HEK293 (cell line): Measurements from ENCODE around the gene ZHX3.
A peak's percentile ranks its signal among the peaks of the same experiment; 100 is the strongest.

Experiments used
- CTCF ChIA-PET: fragments of 350-600 bp; formaldehyde crosslinking; extraction: SDS; loops from one replicate; lab custom pipeline; 2021; ENCODE audit warnings: antibody characterized with exemption; lab: Yijun Ruan, JAX
- POLR2A ChIA-PET: fragments of 300-600 bp; formaldehyde crosslinking; extraction: SDS; loops from one replicate; lab custom pipeline; 2020; ENCODE audit warnings: antibody characterized with exemption, inconsistent platforms; lab: Yijun Ruan, JAX
- H3K27ac ChIP-seq: fragments of 200-500 bp; sonication (Bioruptor generic); 2 replicates; pipeline ENCODE4 v1.5.1; 2014; ENCODE audit warnings: low read depth, low read length, control low read depth, inconsistent platforms; ENCODE audit errors: extremely low read depth
- H3K36me3 ChIP-seq, 2 experiments: fragments of 200-500 bp in 1 of 2; sonication (Bioruptor generic) in 1 of 2; 1 replicate in 1 of 2; 2 replicates in 1 of 2; pipeline ENCODE4 v1.5.1; 2014 to 2017; ENCODE audit warnings: inconsistent platforms in 2 of 2, low read length in 2 of 2; ENCODE audit not compliant: control insufficient read depth in 2 of 2, insufficient read depth in 1 of 2
- H3K4me1 ChIP-seq: fragments of 200-500 bp; sonication (Bioruptor generic); 2 replicates; pipeline ENCODE4 v1.5.1; 2014; ENCODE audit warnings: mild to moderate bottlenecking, low read length, inconsistent platforms; ENCODE audit not compliant: control insufficient read depth, insufficient read depth
- H3K4me3 ChIP-seq: 2 replicates; pipeline ENCODE4 v1.5.1; 2011; ENCODE audit warnings: low read depth, mild to moderate bottlenecking, control low read depth, low read length, moderate library complexity
- H3K9me3 ChIP-seq: fragments of 200-500 bp; sonication (Bioruptor generic); 2 replicates; pipeline ENCODE4 v1.5.1; 2014; ENCODE audit warnings: low read depth, low read length, inconsistent platforms; ENCODE audit not compliant: control insufficient read depth, insufficient read depth
- BCL11A ChIP-seq: fragments of 450-650 bp; formaldehyde crosslinking; IDR thresholded peaks from 2 replicates; pipeline ENCODE4 v1.5.1; 2016; ENCODE audit warnings: low read depth, missing biosample characterization, missing genetic modification characterization
- GLI2 ChIP-seq: fragments of 450-650 bp; formaldehyde crosslinking; IDR thresholded peaks from 2 replicates; pipeline ENCODE4; 2017; ENCODE audit warnings: missing biosample characterization, missing genetic modification characterization, low read depth, borderline replicate concordance
- HOXA7 ChIP-seq: sonication (generic); formaldehyde crosslinking; IDR thresholded peaks from 2 replicates; pipeline ENCODE4 v1.8.1; 2022; ENCODE audit warnings: missing genetic modification reagents, borderline replicate concordance
- KLF10 ChIP-seq: fragments of 450-650 bp; IDR thresholded peaks from 2 replicates; pipeline ENCODE4 v1.5.1; 2018; ENCODE audit warnings: missing biosample characterization, mild to moderate bottlenecking, missing genetic modification characterization
- PRDM1 ChIP-seq: fragments of 450-650 bp; formaldehyde crosslinking; IDR thresholded peaks from 2 replicates; pipeline ENCODE4; 2016; ENCODE audit warnings: missing biosample characterization, missing genetic modification characterization
- PRDM4 ChIP-seq: fragments of 450-650 bp; formaldehyde crosslinking; IDR thresholded peaks from 2 replicates; pipeline ENCODE4 v1.5.1; 2017; ENCODE audit warnings: missing biosample characterization, missing genetic modification characterization
- PRDM6 ChIP-seq: fragments of 450-650 bp; formaldehyde crosslinking; IDR thresholded peaks from 2 replicates; pipeline ENCODE4 v1.5.1; 2017; ENCODE audit warnings: missing biosample characterization, missing genetic modification characterization
- YY1 ChIP-seq: fragments of 450-650 bp; formaldehyde crosslinking; IDR thresholded peaks from 2 replicates; pipeline ENCODE4 v1.5.1; 2018; ENCODE audit warnings: missing biosample characterization, missing genetic modification characterization
- ZBTB20 ChIP-seq: fragments of 450-650 bp; formaldehyde crosslinking; IDR thresholded peaks from 2 replicates; pipeline ENCODE4 v1.5.1; 2016; ENCODE audit warnings: missing biosample characterization, missing genetic modification characterization
- ZBTB26 ChIP-seq: fragments of 450-650 bp; formaldehyde crosslinking; optimal IDR thresholded peaks from 2 replicates; pipeline ENCODE3; 2016; ENCODE audit warnings: missing biosample characterization, mild to moderate bottlenecking, missing genetic modification characterization
- ZFP41 ChIP-seq: fragments of 450-650 bp; formaldehyde crosslinking; IDR thresholded peaks from 2 replicates; pipeline ENCODE4 v1.5.1; 2016; ENCODE audit warnings: missing biosample characterization, missing genetic modification characterization, borderline replicate concordance
- ZNF121 ChIP-seq: fragments of 450-650 bp; formaldehyde crosslinking; IDR thresholded peaks from 2 replicates; pipeline ENCODE4 v1.5.1; 2016; ENCODE audit warnings: missing biosample characterization, missing genetic modification characterization
- ZNF133 ChIP-seq: fragments of 450-650 bp; formaldehyde crosslinking; IDR thresholded peaks from 2 replicates; pipeline ENCODE4 v1.5.1; 2016; ENCODE audit warnings: missing biosample characterization, missing genetic modification characterization
- ZNF155 ChIP-seq: fragments of 450-650 bp; formaldehyde crosslinking; IDR thresholded peaks from 2 replicates; pipeline ENCODE4 v1.5.1; 2016; ENCODE audit warnings: missing biosample characterization, missing genetic modification characterization
- ZNF16 ChIP-seq: fragments of 450-650 bp; formaldehyde crosslinking; IDR thresholded peaks from 2 replicates; pipeline ENCODE4 v1.5.1; 2016; ENCODE audit warnings: low read depth, missing biosample characterization, missing genetic modification characterization
- ZNF174 ChIP-seq: fragments of 450-650 bp; formaldehyde crosslinking; IDR thresholded peaks from 2 replicates; pipeline ENCODE4 v1.5.0; 2017; ENCODE audit warnings: missing biosample characterization, mild to moderate bottlenecking, missing genetic modification characterization
- ZNF221 ChIP-seq: fragments of 450-650 bp; formaldehyde crosslinking; IDR thresholded peaks from 2 replicates; pipeline ENCODE4 v1.5.1; 2017; ENCODE audit warnings: missing biosample characterization, missing genetic modification characterization, borderline replicate concordance
- ZNF394 ChIP-seq: fragments of 450-650 bp; formaldehyde crosslinking; IDR thresholded peaks from 2 replicates; pipeline ENCODE4 v1.5.1; 2016; ENCODE audit warnings: missing biosample characterization, missing genetic modification characterization, mild to moderate bottlenecking, moderate library complexity, borderline replicate concordance
- ZNF398 ChIP-seq: fragments of 450-650 bp; formaldehyde crosslinking; IDR thresholded peaks from 2 replicates; pipeline ENCODE4 v1.5.1; 2017; ENCODE audit warnings: missing biosample characterization, missing genetic modification characterization
- ZNF654 ChIP-seq: fragments of 450-650 bp; formaldehyde crosslinking; IDR thresholded peaks from 2 replicates; pipeline ENCODE4 v1.5.1; 2016; ENCODE audit warnings: low read depth, missing biosample characterization, missing genetic modification characterization
- TF ChIP-seq, protein P1 (sequence below): fragments of 450-650 bp; formaldehyde crosslinking; IDR thresholded peaks from 2 replicates; pipeline ENCODE4 v1.5.1; 2016; ENCODE audit warnings: missing biosample characterization, missing genetic modification characterization

Gene ZHX3

DNA sequence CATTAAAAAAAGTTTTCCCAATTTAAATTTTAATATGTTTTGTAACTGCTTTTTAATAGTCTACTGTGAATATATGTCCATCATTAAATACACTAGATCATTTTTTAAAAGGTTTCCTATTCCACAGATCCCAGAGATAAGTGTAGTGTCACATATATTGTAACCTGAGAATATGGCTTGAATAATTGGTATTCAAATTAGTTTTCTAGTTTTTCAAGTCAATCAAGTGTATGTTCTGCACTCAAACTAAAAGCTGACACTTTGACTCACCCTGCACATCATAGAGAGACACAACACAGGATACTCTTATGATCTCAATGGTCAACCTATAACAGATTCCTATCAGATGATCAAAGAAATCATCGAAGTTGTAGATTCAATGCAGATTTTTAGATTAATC is 49.1 kb downstream of the ZHX3 start:
- no peaks in the 10 kb centered on the region for H3K9me3 ChIP-seq
- CTCF ChIA-PET: interaction anchor here (0.6 kb wide), 1 partner anchor 609 kb away, joined by 4 read pairs; no protein-coding TSS in a partner anchor
- POLR2A ChIA-PET: no interaction called here

DNA sequence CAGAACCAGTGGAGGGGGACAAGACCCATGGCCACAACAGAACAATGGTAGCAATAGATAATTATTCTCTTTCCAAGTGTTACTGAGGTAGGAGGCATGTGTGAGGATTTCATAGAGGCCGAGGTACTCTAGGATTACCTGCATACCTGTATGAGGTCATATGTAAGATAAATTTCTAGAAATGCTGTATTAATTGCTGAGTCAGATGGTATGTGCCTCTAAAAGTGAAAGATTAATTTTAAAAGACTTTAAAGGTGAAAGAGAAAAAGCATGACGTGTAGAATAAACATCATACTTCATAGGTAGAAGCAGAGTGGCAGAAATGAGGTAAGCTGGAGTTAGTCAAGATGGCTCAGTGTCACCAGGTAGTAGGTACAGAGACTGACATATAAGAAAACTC is 51.6 kb downstream of the ZHX3 start:
- ChIA-PET CTCF (interaction anchor here (1.0 kb wide), 1 partner anchor 16 kb away, joined by 4 read pairs; no protein-coding TSS in a partner anchor), POLR2A (no interaction called here)
- Histone ChIP-seq H3K4me1 (0 out of 2 replicates have a peak, but pooled peaks cover 3% of the 10 kb centered on the region), H3K4me3 (no peak overlapping the region), H3K36me3 (peaks cover 0 to 5% of the 10 kb centered on the region in 2 experiments; a peak in 1 of 3 replicates), H3K9me3 (no peaks in the 10 kb centered on the region), H3K27ac (no peak overlapping the region)
- TF ChIP-seq ZNF155 (tag by site-specific recombination) (no peak), ZBTB20 (no peak), ZBTB26 (tag by site-specific recombination) (no peak), ZNF394 (tag by site-specific recombination) (no peak), YY1 (no peak), PRDM1 (tag by site-specific recombination) (no peak), PRDM4 (tag by site-specific recombination) (no peak), HOXA7 (no peak), ZNF398 (no peak), ZNF121 (no peak), ZNF654 (tag by site-specific recombination) (no peak), PRDM6 (no peak), ZNF221 (no peak), KLF10 (tag by site-specific recombination) (no peak), ZNF174 (tag by site-specific recombination) (no peak), ZNF16 (tag by site-specific recombination) (no peak), GLI2 (tag by site-specific recombination) (no peak), ZNF133 (tag by site-specific recombination) (no peak), BCL11A (tag by site-specific recombination) (no peak)
- TF ChIP-seq, protein P1, sequence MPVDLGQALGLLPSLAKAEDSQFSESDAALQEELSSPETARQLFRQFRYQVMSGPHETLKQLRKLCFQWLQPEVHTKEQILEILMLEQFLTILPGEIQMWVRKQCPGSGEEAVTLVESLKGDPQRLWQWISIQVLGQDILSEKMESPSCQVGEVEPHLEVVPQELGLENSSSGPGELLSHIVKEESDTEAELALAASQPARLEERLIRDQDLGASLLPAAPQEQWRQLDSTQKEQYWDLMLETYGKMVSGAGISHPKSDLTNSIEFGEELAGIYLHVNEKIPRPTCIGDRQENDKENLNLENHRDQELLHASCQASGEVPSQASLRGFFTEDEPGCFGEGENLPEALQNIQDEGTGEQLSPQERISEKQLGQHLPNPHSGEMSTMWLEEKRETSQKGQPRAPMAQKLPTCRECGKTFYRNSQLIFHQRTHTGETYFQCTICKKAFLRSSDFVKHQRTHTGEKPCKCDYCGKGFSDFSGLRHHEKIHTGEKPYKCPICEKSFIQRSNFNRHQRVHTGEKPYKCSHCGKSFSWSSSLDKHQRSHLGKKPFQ (tag by site-specific recombination): no peak

More for the DNA sequence above, 49.1 kb downstream of the ZHX3 start:
- TF ChIP-seq PRDM6 (peak; percentile 16; the same call in 1 of the 2 replicates), ZFP41 (tag by site-specific recombination) (no peak)
- peaks cover 0 to 5% of the 10 kb centered on the region in 2 experiments; a peak in 1 of 3 replicates for H3K36me3 ChIP-seq
- no peak overlapping the region for H3K27ac ChIP-seq
- 0 out of 2 replicates have a peak, but pooled peaks cover 3% of the 10 kb centered on the region for H3K4me1 ChIP-seq
- no peak overlapping the region for H3K4me3 ChIP-seq
